PC-3 (cell line): Measurements from ENCODE around the gene ADCY10. TPM values are rescaled to one million over a fixed set of nuclear protein-coding genes. Genes with fewer than 3 reads are reported as not detected.

Experiments used
- ATAC-seq: fragments of 200-7000 bp; cut with Tn5 transposase; 2 replicates; pipeline ENCODE4 v1.9.1; 2020; ENCODE audit warnings: mild to moderate bottlenecking, moderate library complexity
- BruUV-seq: library from RNA; stranded (reverse); fragments of 400-500 nt; replicated peaks from 2 replicates; lab custom pipeline; 2021; lab: Mats Ljungman, UMichigan
- CTCF ChIA-PET: fragments of 300-600 bp; sonication (Branson Sonifier 250); formaldehyde crosslinking; loops from one replicate; lab custom pipeline; 2022; ENCODE audit warnings: antibody characterized with exemption; lab: Charles Lee
- POLR2A ChIA-PET: fragments of 300-600 bp; sonication (Branson Sonifier 250); formaldehyde crosslinking; loops from one replicate; lab custom pipeline; 2022; ENCODE audit warnings: antibody characterized with exemption; ENCODE audit not compliant: unreplicated experiment; lab: Charles Lee
- DNase-seq: peaks from one replicate; pipeline ENCODE4 v3.0.0-alpha.2; 2015
- H2AFZ ChIP-seq: fragments of 300-600 bp; sonication (generic); 2 replicates; pipeline ENCODE4 v1.6.0; 2016; ENCODE audit warnings: antibody characterized with exemption, low read length
- H3F3A ChIP-seq: fragments of 300-600 bp; sonication (generic); one replicate; pipeline ENCODE4 v1.6.0; 2017; ENCODE audit warnings: antibody characterized with exemption, low read length, control low read depth, mild to moderate bottlenecking; ENCODE audit not compliant: unreplicated experiment
- H3K27ac ChIP-seq: fragments of 300-600 bp; sonication (generic); 2 replicates; pipeline ENCODE4 v1.5.1; 2016; ENCODE audit warnings: mild to moderate bottlenecking, low read length
- H3K27me3 ChIP-seq: fragments of 300-600 bp; sonication (generic); 2 replicates; pipeline ENCODE4 v1.6.1; 2016; ENCODE audit warnings: low read length, mixed read lengths
- H3K36me3 ChIP-seq: fragments of 300-600 bp; sonication (generic); 2 replicates; pipeline ENCODE4 v1.6.1; 2016; ENCODE audit warnings: low read depth, mixed run types, low read length, mixed read lengths
- H3K4me1 ChIP-seq: fragments of 300-600 bp; sonication (generic); 2 replicates; pipeline ENCODE4 v1.5.1; 2016; ENCODE audit warnings: low read length; ENCODE audit not compliant: insufficient read depth
- H3K4me2 ChIP-seq: fragments of 300-600 bp; sonication (generic); 2 replicates; pipeline ENCODE4 v1.6.0; 2016; ENCODE audit warnings: low read length
- H3K4me3 ChIP-seq: fragments of 300-600 bp; sonication (generic); 2 replicates; pipeline ENCODE4 v1.5.1; 2016; ENCODE audit warnings: mild to moderate bottlenecking, low read length, mixed read lengths
- H3K79me2 ChIP-seq: fragments of 300-600 bp; sonication (generic); 2 replicates; pipeline ENCODE4 v1.6.1; 2017; ENCODE audit warnings: low read length, mixed read lengths
- H3K9ac ChIP-seq: fragments of 300-600 bp; sonication (generic); 2 replicates; pipeline ENCODE4 v1.6.0; 2016; ENCODE audit warnings: mild to moderate bottlenecking, low read length
- H3K9me2 ChIP-seq: fragments of 300-600 bp; sonication (generic); replicated peaks from 2 replicates; pipeline ENCODE4 v1.6.1; 2016; ENCODE audit warnings: mixed run types, low read length, mixed read lengths
- H3K9me3 ChIP-seq: fragments of 300-600 bp; sonication (generic); 2 replicates; pipeline ENCODE4 v1.6.1; 2016; ENCODE audit warnings: low read length, mixed read lengths
- H4K20me1 ChIP-seq: fragments of 300-600 bp; sonication (generic); 2 replicates; pipeline ENCODE4 v1.6.1; 2016; ENCODE audit warnings: low read length, mixed read lengths
- CTCF ChIP-seq: fragments of 300-600 bp; sonication (generic); conservative IDR thresholded peaks from 2 replicates; pipeline ENCODE4 v1.5.1; 2017; ENCODE audit warnings: antibody characterized with exemption, low read depth, mild to moderate bottlenecking, low read length
- EZH2 ChIP-seq: fragments of 300-600 bp; sonication (generic); IDR thresholded peaks from one replicate; pipeline ENCODE4 v1.6.1; 2017; ENCODE audit warnings: antibody characterized with exemption, mild to moderate bottlenecking, low read length; ENCODE audit not compliant: unreplicated experiment
- EZH2phosphoT487 ChIP-seq: fragments of 300-600 bp; sonication (generic); IDR thresholded peaks from 2 replicates; pipeline ENCODE4 v1.6.1; 2018; ENCODE audit warnings: mild to moderate bottlenecking, antibody characterized with exemption, low read length, borderline replicate concordance
- intact Hi-C: fragments of 100-400 bp; cut with micrococcal nuclease; formaldehyde crosslinking; loops from 2 replicates; pipeline ENCODE4 v1.9.0; 2023
- total RNA-seq: library from RNA; depleted of rRNA; stranded (reverse); fragments of >200 nt; gene quantifications from 2 replicates; pipeline ENCODE4 v1.2.3, GENCODE V29; 2014

Gene ADCY10
- total RNA-seq, 1 experiment from 2014 or later: not detected

- H3K4me2 ChIP-seq: no peak overlapping the region
- no peaks in the 10 kb centered on the region for H4K20me1 ChIP-seq
- DNase-seq: no peak
Observed at GRCh38 chr1:167774710-167775109, 139.2 kb downstream of the ADCY10 start.

GRCh38 chr1:167773516-167773915 is 140.4 kb downstream of the ADCY10 start:
- no peaks in the 10 kb centered on the region for H3K9me2 ChIP-seq
- H3K36me3 ChIP-seq: peaks cover 67% of the 10 kb centered on the region
- ChIA-PET CTCF (no interaction called here), POLR2A (no interaction called here)
- no peak for TF ChIP-seq CTCF
- TF ChIP-seq EZH2phosphoT487: no peak
- TF ChIP-seq EZH2: no peak
- no peak overlapping the region for H3K27ac ChIP-seq
- H3K9ac ChIP-seq: no peak overlapping the region
- H3K4me3 ChIP-seq: no peak overlapping the region
- no peak for DNase-seq
- intact Hi-C loops: no loop called here
- no peaks in the 10 kb centered on the region for H4K20me1 ChIP-seq
- BruUV-seq: no TSS peak
- H2AFZ ChIP-seq: no peak overlapping the region
- ATAC-seq: no peak
- H3K79me2 ChIP-seq: no peaks in the 10 kb centered on the region
- H3K4me1 ChIP-seq: 0 out of 2 replicates have a peak, but pooled peaks cover 3% of the 10 kb centered on the region
- H3F3A ChIP-seq: no peaks in the 10 kb centered on the region
- no peaks in the 10 kb centered on the region for H3K9me3 ChIP-seq
- H3K4me2 ChIP-seq: no peak overlapping the region
- H3K27me3 ChIP-seq: no peaks in the 10 kb centered on the region

More at GRCh38 chr1:167774710-167775109, 139.2 kb downstream of the ADCY10 start:
- Histone ChIP-seq H3K9ac (no peak overlapping the region), H3K9me2 (no peaks in the 10 kb centered on the region), H3K36me3 (peaks cover 59% of the 10 kb centered on the region), H3K27me3 (no peaks in the 10 kb centered on the region), H3K4me1 (0 out of 2 replicates have a peak, but pooled peaks cover 3% of the 10 kb centered on the region), H3K27ac (no peak overlapping the region), H2AFZ (no peak overlapping the region), H3K9me3 (no peaks in the 10 kb centered on the region), H3F3A (no peaks in the 10 kb centered on the region), H3K4me3 (no peak overlapping the region), H3K79me2 (no peaks in the 10 kb centered on the region)
- ATAC-seq: no peak; the same call in 1 of the 2 replicates
- intact Hi-C loops: no loop called here
- ChIA-PET CTCF (no interaction called here), POLR2A (no interaction called here)
- no TSS peak for BruUV-seq
- no peak for TF ChIP-seq EZH2
- TF ChIP-seq CTCF: no peak
- TF ChIP-seq EZH2phosphoT487: no peak

GRCh38 chr1:167772436-167772835 is 141.5 kb downstream of the ADCY10 start:
- Histone ChIP-seq H3K9ac (no peak overlapping the region), H3K27me3 (no peaks in the 10 kb centered on the region), H3F3A (no peaks in the 10 kb centered on the region), H3K36me3 (peaks cover 71% of the 10 kb centered on the region), H3K27ac (no peak overlapping the region), H3K9me3 (no peaks in the 10 kb centered on the region), H3K4me1 (0 out of 2 replicates have a peak, but pooled peaks cover 3% of the 10 kb centered on the region), H3K9me2 (no peaks in the 10 kb centered on the region), H3K79me2 (no peaks in the 10 kb centered on the region; the same call in 1 of the 2 replicates), H3K4me2 (no peak overlapping the region), H2AFZ (no peak overlapping the region), H3K4me3 (no peak overlapping the region), H4K20me1 (no peaks in the 10 kb centered on the region)
- POLR2A ChIA-PET: no interaction called here
- DNase-seq: no peak
- no TSS peak for BruUV-seq
- no peak for TF ChIP-seq EZH2phosphoT487
- TF ChIP-seq EZH2: no peak
- intact Hi-C loops: no loop called here
- no peak for ATAC-seq
- CTCF ChIA-PET: no interaction called here
